HG03066 (cell line): Measurements from ENCODE around the gene ABHD4.
"Not testable (repeated sequence)": the region's sequence is repeated elsewhere in the genome, so short reads cannot be mapped to it uniquely, and the experiment has no call there.

ENCODE experiments used
- ATAC-seq: cut with Tn5 transposase; IDR thresholded peaks from one replicate; pipeline ENCODE4 v1.9.1; 2021; ENCODE audit warnings: low read depth; ENCODE audit not compliant: unreplicated experiment

ABHD4 gene, protein sequence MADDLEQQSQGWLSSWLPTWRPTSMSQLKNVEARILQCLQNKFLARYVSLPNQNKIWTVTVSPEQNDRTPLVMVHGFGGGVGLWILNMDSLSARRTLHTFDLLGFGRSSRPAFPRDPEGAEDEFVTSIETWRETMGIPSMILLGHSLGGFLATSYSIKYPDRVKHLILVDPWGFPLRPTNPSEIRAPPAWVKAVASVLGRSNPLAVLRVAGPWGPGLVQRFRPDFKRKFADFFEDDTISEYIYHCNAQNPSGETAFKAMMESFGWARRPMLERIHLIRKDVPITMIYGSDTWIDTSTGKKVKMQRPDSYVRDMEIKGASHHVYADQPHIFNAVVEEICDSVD

GRCh38 chr14:22598099-22598895, at the start of gene ABHD4:
TSS of gene ABHD4 (plus strand) at chr14:22598300. CDS start at chr14:22598307, 7 bp downstream.
- ATAC-seq, result peak; percentile 73

DNA sequence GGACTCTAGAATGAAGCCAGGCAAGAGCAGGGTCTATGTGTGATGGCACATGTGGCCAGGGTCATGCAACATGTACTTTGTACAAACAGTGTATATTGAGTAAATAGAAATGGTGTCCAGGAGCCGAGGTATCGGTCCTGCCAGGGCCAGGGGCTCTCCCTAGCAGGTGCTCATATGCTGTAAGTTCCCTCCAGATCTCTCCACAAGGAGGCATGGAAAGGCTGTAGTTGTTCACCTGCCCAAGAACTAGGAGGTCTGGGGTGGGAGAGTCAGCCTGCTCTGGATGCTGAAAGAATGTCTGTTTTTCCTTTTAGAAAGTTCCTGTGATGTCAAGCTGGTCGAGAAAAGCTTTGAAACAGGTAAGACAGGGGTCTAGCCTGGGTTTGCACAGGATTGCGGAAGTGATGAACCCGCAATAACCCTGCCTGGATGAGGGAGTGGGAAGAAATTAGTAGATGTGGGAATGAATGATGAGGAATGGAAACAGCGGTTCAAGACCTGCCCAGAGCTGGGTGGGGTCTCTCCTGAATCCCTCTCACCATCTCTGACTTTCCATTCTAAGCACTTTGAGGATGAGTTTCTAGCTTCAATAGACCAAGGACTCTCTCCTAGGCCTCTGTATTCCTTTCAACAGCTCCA, 48.7 kb upstream of the ABHD4 start:
- no peak for ATAC-seq

- no peak for ATAC-seq
Measured at GRCh38 chr14:22549981-22550673, 48.0 kb upstream of the ABHD4 start.

GRCh38 chr14:22551605-22551997, 46.5 kb upstream of the ABHD4 start:
- ATAC-seq, result no peak

DNA sequence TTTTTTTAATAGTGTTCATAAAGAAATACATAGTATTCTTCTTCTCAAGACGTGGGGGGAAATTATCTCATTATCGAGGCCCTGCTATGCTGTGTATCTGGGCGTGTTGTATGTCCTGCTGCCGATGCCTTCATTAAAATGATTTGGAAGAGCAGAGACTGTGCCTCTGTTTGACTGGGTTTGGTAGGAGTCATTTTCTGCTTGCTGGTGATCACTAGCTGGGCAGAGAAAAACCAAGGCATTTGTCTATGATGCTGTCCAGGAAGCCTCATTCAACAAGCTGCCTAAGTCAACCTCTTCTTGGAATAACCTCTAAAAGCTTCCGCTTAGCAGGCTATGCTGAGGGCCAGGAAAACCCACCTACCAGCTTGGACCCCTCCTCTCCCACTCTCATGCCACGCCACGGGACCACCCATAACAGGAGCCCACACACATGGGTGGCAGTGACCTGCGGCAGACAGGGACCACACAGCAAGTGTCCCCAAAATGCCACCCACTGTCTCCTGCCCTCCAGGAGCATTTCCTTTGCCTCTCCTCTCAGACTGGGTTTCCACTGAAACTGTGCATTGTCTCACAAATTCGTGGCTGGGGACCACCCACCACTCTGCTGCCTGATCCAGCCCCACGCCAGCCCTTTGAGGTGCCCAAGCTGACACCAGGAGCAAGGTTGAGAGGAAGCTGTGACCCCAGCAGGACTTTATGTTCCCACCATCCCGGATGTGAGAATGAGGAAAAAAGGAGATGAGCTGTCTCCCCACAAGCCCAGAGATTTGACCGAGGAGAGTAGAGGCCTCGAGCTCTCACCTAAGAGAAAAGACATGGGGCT, 45.9 kb upstream of the ABHD4 start:
- ATAC-seq, result no peak

GRCh38 chr14:22552827-22553076, 45.3 kb upstream of the ABHD4 start:
- no peak for ATAC-seq

DNA sequence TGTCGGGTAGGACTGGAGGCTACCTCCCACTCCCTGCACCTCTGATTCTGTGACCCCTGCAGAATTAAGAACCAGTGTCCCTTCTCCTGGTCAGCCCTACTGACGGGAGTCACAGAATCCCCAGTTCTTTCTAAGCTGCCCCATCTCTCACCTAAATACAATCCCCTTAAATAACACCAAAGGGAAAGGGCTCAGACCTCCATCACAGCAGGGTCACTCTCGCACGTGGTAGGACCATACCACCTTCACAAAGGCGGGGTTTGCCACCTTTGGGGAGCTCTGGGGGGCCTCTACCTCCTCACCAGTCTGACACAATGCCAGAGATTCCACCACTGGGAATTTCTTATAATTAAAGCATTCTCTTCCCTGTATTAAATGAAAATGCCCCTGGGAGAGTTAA, 44.7 kb upstream of the ABHD4 start:
- ATAC-seq, result no peak

DNA sequence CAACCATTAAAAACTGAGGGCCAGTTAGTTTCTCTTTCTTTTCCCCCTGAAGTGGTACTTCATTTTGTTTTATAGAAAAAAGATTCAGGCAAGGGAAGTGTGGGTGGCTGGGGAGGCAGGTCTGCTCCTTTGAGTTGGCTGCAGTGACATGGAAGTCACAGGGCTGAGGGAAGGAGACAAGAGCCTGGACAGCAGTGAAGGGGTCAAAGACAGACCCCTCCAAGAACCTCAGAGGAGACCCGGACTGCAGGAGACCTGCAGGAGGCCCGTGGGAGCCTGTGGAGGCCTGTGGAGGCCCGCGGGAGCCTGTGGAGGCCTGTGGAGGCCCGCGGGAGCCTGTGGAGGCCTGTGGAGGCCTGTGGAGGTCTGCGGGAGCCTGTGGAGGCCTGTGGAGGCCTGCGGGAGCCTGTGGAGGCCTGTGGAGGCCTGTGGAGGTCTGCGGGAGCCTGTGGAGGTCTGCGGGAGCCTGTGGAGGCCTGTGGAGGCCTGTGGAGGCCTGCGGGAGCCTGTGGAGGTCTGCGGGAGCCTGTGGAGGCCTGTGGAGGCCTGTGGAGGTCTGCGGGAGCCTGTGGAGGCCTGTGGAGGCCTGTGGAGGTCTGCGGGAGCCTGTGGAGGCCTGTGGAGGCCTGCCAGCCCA, 44.1 kb upstream of the ABHD4 start:
- not testable (repeated sequence) for ATAC-seq

- ATAC-seq, result no peak
Measured at GRCh38 chr14:22554498-22555383, 43.4 kb upstream of the ABHD4 start.

DNA sequence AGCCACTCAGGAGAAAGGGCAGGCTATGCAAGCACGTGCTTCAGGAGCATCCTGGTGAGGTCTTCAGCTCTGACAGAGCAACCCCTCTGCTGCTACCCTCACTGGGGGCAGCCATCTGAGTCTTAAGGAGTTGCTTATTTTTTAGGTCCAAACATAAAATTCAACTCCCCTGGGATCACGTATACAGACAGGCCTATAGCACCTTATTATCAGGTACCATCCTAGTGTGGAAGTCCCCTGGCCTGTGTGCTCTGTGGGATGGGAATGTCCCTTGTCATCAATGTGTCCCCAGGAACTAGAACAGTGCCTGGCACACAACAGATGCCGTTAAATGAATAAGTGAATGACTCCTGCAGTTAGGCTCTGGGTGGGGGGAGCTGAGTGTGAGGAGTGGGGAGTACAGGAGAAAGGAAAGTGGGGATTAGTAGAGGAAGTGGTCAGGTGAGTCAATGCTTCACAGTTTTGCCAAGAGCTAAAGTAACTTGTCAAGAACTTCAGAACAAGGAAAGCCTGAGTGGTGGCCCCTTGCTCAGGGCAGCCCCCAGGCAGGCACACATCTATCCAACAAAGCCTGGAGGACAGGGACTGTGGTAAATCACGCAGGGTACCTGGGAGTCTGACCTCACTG, 42.6 kb upstream of the ABHD4 start:
- no peak for ATAC-seq

GRCh38 chr14:22556021-22556989, 41.8 kb upstream of the ABHD4 start:
- ATAC-seq, result peak; percentile 69

DNA sequence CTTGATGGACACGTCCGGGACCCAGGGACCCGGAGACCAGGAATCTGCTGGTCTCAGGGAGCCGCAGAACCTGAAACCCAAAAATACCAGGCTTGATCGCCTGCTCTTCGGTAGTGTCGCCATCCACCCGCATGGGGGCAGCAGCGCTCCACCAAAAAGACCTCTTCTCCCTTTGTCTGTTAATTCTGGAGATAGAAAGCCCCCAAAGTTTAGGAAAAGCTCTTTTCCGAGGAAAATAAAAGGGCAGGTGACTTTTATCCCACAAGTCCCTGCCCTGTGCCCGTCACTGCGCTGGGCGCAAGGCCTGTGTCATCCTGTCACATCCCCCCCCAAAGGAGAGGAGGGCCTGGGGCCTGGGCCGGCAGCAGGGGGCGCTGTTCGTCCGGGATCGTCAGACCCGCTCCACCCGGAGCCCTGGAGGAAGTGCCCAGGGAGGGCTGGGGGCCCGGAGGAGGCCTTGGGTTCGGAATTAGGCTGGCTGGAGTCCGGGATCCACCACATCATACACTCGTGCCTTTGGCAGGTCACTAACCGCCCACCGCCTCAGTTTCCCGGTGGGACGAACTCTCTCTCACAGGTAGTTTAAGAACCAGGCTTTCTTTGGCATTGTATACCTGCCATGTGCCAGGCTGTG, 41.0 kb upstream of the ABHD4 start:
- peak; percentile 16 for ATAC-seq

- ATAC-seq, result no peak
Measured at GRCh38 chr14:22557846-22558220, 40.3 kb upstream of the ABHD4 start.

DNA sequence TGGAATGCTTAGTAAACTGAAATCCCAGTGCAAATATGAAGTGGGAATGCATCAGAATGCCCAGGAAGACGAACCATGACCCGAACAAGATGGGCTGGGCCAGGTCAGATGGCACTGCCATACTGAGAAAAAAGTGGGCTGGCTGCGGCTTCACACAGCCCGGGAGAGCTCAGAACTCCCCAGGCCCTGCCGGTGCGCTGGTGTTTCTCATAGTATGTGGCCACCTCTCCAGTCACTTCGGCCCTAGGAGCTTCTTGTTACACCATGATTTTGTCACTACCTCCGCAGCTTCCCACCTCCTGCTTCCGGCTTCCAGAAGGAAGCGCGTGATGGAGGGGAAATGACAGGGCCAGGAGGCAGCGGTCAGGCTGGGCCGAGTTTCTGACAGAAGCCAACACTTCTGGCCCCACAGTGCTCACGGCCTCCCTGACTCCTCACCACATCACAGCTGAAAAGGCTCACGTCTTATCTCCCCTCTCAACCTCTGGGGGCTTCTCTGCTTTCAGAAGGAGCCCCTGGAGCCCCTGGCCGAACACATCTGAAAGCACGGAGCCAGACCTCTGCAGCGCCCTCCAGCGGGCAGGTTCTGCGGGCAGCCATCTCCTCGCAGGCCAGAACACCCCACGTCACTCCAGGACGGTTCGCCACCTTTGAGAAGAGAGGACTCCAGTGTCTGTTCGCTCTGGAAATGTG, 39.7 kb upstream of the ABHD4 start:
- no peak for ATAC-seq

DNA sequence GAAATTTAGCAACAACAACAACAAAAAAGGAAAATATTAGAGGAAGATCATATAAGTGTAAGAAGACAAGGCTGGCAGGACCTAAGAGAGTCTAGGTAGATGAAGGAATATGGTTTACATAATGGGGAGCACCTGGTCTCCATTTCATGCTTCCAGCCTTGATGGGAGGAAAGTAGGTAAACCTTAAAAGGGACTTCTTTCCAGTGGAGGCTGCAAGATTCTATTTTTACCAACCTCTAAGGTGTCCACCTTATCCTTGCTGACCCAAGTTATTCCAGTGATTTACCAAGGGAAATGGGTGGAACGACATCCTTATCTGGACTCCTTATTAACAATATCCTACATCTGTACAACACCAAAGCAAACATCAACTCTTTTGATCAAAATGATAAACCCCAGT, 39.1 kb upstream of the ABHD4 start:
- ATAC-seq, result no peak

DNA sequence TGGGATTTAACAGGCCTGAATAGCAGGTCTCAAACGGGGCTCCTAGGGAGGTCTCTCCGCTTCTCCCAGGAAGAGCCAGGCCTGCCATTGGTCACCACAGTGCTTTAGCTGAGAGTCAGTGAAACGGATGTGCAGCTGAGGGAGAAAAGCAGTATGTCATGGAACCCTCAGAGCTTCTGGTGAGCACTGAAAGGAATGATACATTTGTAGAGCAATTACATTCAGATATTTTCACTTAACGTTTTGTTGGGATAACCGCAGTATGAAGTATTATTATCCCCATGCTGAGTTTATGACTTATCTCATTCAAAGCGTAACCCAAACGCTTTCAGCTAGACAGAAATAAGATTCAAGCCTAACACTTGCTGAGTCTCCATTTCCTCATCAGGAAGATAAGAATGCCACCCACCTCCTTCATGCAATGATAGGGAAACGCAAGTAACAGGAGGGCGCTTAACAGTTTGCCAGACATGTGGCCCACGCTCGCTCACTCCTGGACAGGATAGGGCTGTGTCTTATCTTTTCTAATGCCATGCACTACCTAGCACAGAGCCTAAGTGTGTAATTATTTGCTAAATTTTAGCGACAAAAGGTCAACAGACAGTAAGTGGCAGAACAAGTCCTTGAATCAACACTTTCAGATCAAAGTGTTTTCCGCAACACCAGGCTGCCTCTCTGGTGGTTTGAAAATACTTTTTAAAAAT, 37.3 kb upstream of the ABHD4 start:
- ATAC-seq, result no peak
